ENCODE results near the gene CA12. TPM values are rescaled to one million over a fixed set of nuclear protein-coding genes. Genes with fewer than 3 reads are reported as not detected.

CA12 gene
- total and polyA plus RNA-seq, 11 donors = 0.04 to 5.2 (median 0.25) TPM; not detected in 3

DNA sequence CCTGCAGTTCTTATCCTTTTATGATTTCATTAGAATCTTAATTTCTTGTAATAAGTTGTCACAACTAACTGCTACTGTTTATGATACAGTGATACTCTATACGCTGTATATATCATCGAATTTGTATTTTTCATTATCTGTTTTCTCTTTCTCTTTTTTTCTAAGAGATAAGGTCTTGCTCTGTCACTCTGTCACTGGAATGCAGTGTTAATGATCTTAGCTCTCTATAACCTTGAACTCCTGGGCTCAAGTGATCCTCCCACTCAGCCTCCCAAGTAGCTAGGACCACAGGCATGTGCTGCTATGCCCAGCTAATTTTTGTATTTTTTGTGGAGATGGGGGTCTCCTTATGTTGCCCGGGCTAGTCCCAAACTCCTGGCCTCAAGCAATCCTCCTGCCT, 89.4 kb downstream of the CA12 start:
- Histone ChIP-seq H3K36me3 (peaks cover 0 to 19% (median 9%) of the 10 kb centered on the region in 9 donors), H3K27ac (peak overlapping the region in 1 of 12 donors; percentile 67), H3K4me3 (no peak overlapping the region), H3K4me1 (peaks cover 0 to 43% (median 4%) of the 10 kb centered on the region in 12 donors), H3K9me3 (no peaks in the 10 kb centered on the region), H3K27me3 (no peaks in the 10 kb centered on the region)
- no peak for TF ChIP-seq POLR2A (IDR thresholded peaks at IDR 0.05)
- TF ChIP-seq, protein P1, sequence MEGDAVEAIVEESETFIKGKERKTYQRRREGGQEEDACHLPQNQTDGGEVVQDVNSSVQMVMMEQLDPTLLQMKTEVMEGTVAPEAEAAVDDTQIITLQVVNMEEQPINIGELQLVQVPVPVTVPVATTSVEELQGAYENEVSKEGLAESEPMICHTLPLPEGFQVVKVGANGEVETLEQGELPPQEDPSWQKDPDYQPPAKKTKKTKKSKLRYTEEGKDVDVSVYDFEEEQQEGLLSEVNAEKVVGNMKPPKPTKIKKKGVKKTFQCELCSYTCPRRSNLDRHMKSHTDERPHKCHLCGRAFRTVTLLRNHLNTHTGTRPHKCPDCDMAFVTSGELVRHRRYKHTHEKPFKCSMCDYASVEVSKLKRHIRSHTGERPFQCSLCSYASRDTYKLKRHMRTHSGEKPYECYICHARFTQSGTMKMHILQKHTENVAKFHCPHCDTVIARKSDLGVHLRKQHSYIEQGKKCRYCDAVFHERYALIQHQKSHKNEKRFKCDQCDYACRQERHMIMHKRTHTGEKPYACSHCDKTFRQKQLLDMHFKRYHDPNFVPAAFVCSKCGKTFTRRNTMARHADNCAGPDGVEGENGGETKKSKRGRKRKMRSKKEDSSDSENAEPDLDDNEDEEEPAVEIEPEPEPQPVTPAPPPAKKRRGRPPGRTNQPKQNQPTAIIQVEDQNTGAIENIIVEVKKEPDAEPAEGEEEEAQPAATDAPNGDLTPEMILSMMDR (IDR thresholded peaks at IDR 0.05) = no peak
- ATAC-seq (no peak), DNase-seq (no peak)
- intact Hi-C loops (cut with DNase I) = no loop called here
- WGBS, 4 donors = 89 to 95% (median 92%) methylated on average over 3 of the region's 3 CpGs

DNA sequence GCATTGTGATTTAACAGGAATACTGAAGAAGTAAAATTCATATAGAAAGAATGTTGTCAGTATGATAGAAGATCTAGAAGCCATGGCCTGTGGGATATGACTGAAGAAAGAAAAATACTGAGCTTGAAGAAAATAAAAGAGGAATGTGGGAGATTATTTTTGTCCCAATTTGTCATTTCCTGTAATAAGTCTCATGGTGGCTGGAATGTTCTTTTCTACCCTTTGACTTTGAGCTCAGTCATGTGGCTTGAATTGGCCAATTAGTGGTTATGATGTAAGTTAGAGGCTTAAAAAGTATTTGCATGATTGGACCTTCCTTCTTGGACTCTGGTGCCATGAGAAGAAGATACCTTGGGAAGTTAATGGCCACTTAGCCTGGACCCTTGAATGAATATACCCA, 90.1 kb downstream of the CA12 start:
- intact Hi-C loops (cut with DNase I) = loop anchor here in 2 of 10 donors (2.0 kb wide), 2 partner anchors 109 to 111 kb away; no protein-coding TSS in a partner anchor
- no peak for ATAC-seq
- TF ChIP-seq POLR2A (IDR thresholded peaks at IDR 0.05) = no peak
- TF ChIP-seq, protein P1 (IDR thresholded peaks at IDR 0.05) = no peak
- H3K9me3 ChIP-seq = no peaks in the 10 kb centered on the region
- no peaks in the 10 kb centered on the region for H3K27me3 ChIP-seq
- no peak for DNase-seq
- H3K36me3 ChIP-seq = peaks cover 0 to 26% (median 15%) of the 10 kb centered on the region in 9 donors
- H3K4me3 ChIP-seq = no peak overlapping the region
- peaks cover 0 to 43% (median 4%) of the 10 kb centered on the region in 12 donors for H3K4me1 ChIP-seq
- H3K27ac ChIP-seq = peak overlapping the region in 4 of 12 donors; percentile 5 to 67 (median 49)

DNA sequence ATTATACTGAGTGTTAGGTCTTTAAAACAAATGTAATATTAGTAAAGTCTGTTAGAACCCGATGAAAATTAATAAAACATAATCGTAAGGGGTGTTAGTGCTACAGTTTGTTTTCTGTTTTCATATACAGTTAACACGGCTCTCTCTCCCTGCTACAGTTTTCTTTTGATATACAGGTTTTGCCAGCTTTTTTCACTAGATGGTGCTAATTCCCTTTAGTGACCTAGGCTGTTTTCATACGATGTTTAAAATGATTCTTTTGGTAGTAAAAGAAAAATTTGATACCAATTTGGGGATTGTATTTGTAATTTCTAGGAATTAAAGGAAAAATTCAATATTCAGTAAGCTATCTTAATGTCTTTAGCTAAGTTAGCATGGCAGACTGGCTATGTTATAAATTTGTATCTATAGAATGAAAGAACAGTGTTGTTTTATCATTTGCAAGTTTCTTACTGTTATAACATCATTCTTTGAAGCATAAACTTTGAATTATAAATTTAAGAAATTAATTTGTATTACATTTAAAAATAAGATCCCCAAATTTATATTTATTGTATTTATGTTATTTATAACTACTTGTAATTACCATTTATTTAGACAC, 92.8 kb downstream of the CA12 start:
- Histone ChIP-seq H3K27ac (no peak overlapping the region), H3K4me3 (no peak overlapping the region), H3K9me3 (no peaks in the 10 kb centered on the region), H3K4me1 (peaks cover 0 to 25% (median 3%) of the 10 kb centered on the region in 12 donors), H3K36me3 (peaks cover 0 to 46% (median 37%) of the 10 kb centered on the region in 9 donors), H3K27me3 (no peaks in the 10 kb centered on the region)
- intact Hi-C loops (cut with DNase I) = loop anchor here in 9 of 10 donors (1.0 to 10.0 kb wide), 7 partner anchors 113 to 316 kb away; partner anchors contain the start of genes FBXL22 (in 3 of the 9) and RPS27L (in 1 of the 9)
- TF ChIP-seq POLR2A (IDR thresholded peaks at IDR 0.05) = no peak
- TF ChIP-seq, protein P1 (IDR thresholded peaks at IDR 0.05) = peak; percentile 47 to 81 (median 72)
- peak in 3 of 4 donors; percentile 53 to 62 (median 61) for ATAC-seq
- 2 to 6% (median 3%) methylated on average over 4 of the region's 4 CpGs for WGBS, 4 donors
- DNase-seq = no peak

DNA sequence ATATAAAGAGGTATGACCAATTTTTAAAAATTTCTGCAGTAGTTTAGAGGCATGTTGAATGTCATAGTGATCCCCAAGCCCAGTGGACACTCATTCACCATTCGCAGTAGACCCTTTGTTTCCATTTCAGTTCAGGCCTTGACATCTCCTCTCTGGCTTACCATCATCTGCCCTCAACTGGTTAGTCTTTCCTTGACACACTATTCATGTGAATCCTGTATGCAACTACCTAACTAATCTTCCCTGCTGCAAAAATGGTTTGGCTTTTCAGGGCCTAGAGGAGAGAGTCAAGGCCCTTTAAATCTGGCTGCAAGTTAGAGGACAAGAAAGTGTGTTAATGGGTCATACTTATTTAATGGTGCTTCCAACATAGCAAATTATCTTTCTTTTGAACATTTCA, 93.3 kb downstream of the CA12 start:
- ATAC-seq = no peak
- H3K27ac ChIP-seq = no peak overlapping the region

More for the DNA sequence above, 93.3 kb downstream of the CA12 start:
- Histone ChIP-seq H3K36me3 (peaks cover 0 to 51% (median 41%) of the 10 kb centered on the region in 9 donors), H3K9me3 (no peaks in the 10 kb centered on the region), H3K4me3 (no peak overlapping the region), H3K27me3 (no peaks in the 10 kb centered on the region), H3K4me1 (peaks cover 0 to 29% (median 3%) of the 10 kb centered on the region in 12 donors)
- intact Hi-C loops (cut with DNase I) = loop anchor here in 8 of 10 donors (1.0 to 10.0 kb wide), 6 partner anchors 114 to 316 kb away; partner anchors contain the start of genes FBXL22 (in 3 of the 8) and RPS27L (in 1 of the 8)
- DNase-seq = no peak
- TF ChIP-seq, protein P1 (IDR thresholded peaks at IDR 0.05) = no peak
- TF ChIP-seq POLR2A (IDR thresholded peaks at IDR 0.05) = no peak
- 68 to 78% (median 73%) methylated on average over 1 of the region's 1 CpG for WGBS, 4 donors
